HL-60/S4 treated with phorbol 12-myristate 13-acetate at 8.2 ng/mL for 4 days and 3 days (cell line): Measurements from ENCODE around the gene CACNA1S.

Source experiments
- in situ Hi-C: fragments of 300-500 bp; cut with MboI; formaldehyde crosslinking; loops from 2 replicates; pipeline ENCODE4 v1.15.0; 2022; ENCODE audit warnings: low sequenced_read_pairs

Gene CACNA1S

GRCh38 chr1:201096041-201096461, 16.2 kb downstream of the CACNA1S start:
- in situ Hi-C loops: no loop called here

GRCh38 chr1:201095581-201095980, 16.6 kb downstream of the CACNA1S start:
- in situ Hi-C loops: no loop called here

GRCh38 chr1:201094832-201095231, 17.4 kb downstream of the CACNA1S start:
- in situ Hi-C loops: no loop called here

- in situ Hi-C loops: no loop called here
Measured at GRCh38 chr1:201093962-201094361, 18.3 kb downstream of the CACNA1S start.

- in situ Hi-C loops: no loop called here
Measured at GRCh38 chr1:201093561-201093960, 18.7 kb downstream of the CACNA1S start.

- in situ Hi-C loops: no loop called here
Measured at GRCh38 chr1:201092738-201093137, 19.5 kb downstream of the CACNA1S start.

- in situ Hi-C loops: no loop called here
Measured at GRCh38 chr1:201091256-201091655, 21.0 kb downstream of the CACNA1S start.

- in situ Hi-C loops: no loop called here
Measured at GRCh38 chr1:201090541-201090940, 21.7 kb downstream of the CACNA1S start.

- in situ Hi-C loops: no loop called here
Measured at GRCh38 chr1:201089596-201089995, 22.6 kb downstream of the CACNA1S start.

GRCh38 chr1:201088901-201089525, 23.2 kb downstream of the CACNA1S start:
- in situ Hi-C loops: no loop called here

GRCh38 chr1:201088395-201088794, 23.8 kb downstream of the CACNA1S start:
- in situ Hi-C loops: no loop called here

- in situ Hi-C loops: no loop called here
Measured at GRCh38 chr1:201085902-201086735, 26.1 kb downstream of the CACNA1S start.

- in situ Hi-C loops: no loop called here
Measured at GRCh38 chr1:201084295-201084694, 27.9 kb downstream of the CACNA1S start.

GRCh38 chr1:201083741-201084140, 28.5 kb downstream of the CACNA1S start:
- in situ Hi-C loops: no loop called here

- in situ Hi-C loops: no loop called here
Measured at GRCh38 chr1:201080135-201080534, 32.1 kb downstream of the CACNA1S start.

GRCh38 chr1:201077736-201078135, 34.5 kb downstream of the CACNA1S start:
- in situ Hi-C loops: no loop called here

GRCh38 chr1:201077116-201077515, 35.1 kb downstream of the CACNA1S start:
- in situ Hi-C loops: no loop called here

GRCh38 chr1:201076092-201076491, 36.1 kb downstream of the CACNA1S start:
- in situ Hi-C loops: no loop called here

- in situ Hi-C loops: no loop called here
Measured at GRCh38 chr1:201074018-201074417, 38.2 kb downstream of the CACNA1S start.

- in situ Hi-C loops: no loop called here
Measured at GRCh38 chr1:201072922-201073321, 39.3 kb downstream of the CACNA1S start.

- in situ Hi-C loops: no loop called here
Measured at GRCh38 chr1:201072149-201072548, 40.1 kb downstream of the CACNA1S start.

GRCh38 chr1:201069636-201070035, 42.6 kb downstream of the CACNA1S start:
- in situ Hi-C loops: no loop called here
